Gastroesophageal sphincter (tissue), 4 donors: Measurements from ENCODE around the gene LGALSL. TPM values are rescaled to one million over a fixed set of nuclear protein-coding genes. Genes with fewer than 3 reads are reported as not detected.

Experiments used
- ATAC-seq: fragments of 150-250 bp; one replicate; pipeline ENCODE4 v1.9.1; 2016; ENCODE audit warnings: mild to moderate bottlenecking, moderate library complexity
- H3K27ac ChIP-seq, 4 donors: fragments of 200-600 bp; sonication (generic) in 3 of 4; 1 replicate in 3 of 4; 2 replicates in 1 of 4; pipeline ENCODE4 v1.5.1; 2016 to 2019
- H3K27me3 ChIP-seq: fragments of 200-600 bp; sonication (generic); one replicate; pipeline ENCODE4 v1.5.1; 2019
- H3K36me3 ChIP-seq, 2 donors: fragments of 200-600 bp; sonication (generic); one replicate each; pipeline ENCODE4 v1.5.1; 2019; ENCODE audit warnings: control low read depth in 1 of 2
- H3K4me1 ChIP-seq, 3 donors: fragments of 200-600 bp; sonication (generic); 1 replicate in 2 of 3; 2 replicates in 1 of 3; pipeline ENCODE4 v1.5.1; 2016 to 2019; ENCODE audit warnings: control low read depth in 2 of 3
- H3K4me3 ChIP-seq, 2 donors: fragments of 200-600 bp; sonication (generic); one replicate each; pipeline ENCODE4 v1.5.1; 2019; ENCODE audit warnings: mild to moderate bottlenecking in 1 of 2, moderate library complexity in 1 of 2
- H3K9me3 ChIP-seq, 3 donors: fragments of 200-600 bp; sonication (generic); one replicate each; pipeline ENCODE4 v1.5.1; 2017 to 2019; ENCODE audit warnings: control low read depth in 2 of 3
- EP300 ChIP-seq: sonication (generic); formaldehyde crosslinking; IDR thresholded peaks from one replicate; pipeline ENCODE4 v1.6.1; 2017; ENCODE audit warnings: antibody characterized with exemption, mild to moderate bottlenecking
- POLR2A ChIP-seq, 2 donors: fragments of 450-650 bp; IDR thresholded peaks; one replicate each; pipeline ENCODE4 v1.6.1; 2017; ENCODE audit warnings: antibody characterized with exemption in 2 of 2, mild to moderate bottlenecking in 2 of 2, moderate library complexity in 1 of 2
- POLR2AphosphoS5 ChIP-seq: sonication (generic); formaldehyde crosslinking; IDR thresholded peaks from one replicate; pipeline ENCODE4 v1.6.1; 2017; ENCODE audit warnings: antibody characterized with exemption
- WGBS, 2 donors: methylation state at CpG; one replicate each; pipeline ENCODE4 v1.1.5; 2018; ENCODE audit warnings: low coverage in 1 of 2; 5-methylcytosine and 5-hydroxymethylcytosine counted together
- total RNA-seq, 4 donors: library from RNA; depleted of rRNA; stranded (reverse); fragments of >200 nt; gene quantifications; one replicate each; pipeline ENCODE4 v1.1.0, GENCODE V29; 2016
- TF ChIP-seq, protein P1 (sequence below), 4 experiments: fragments of 200-600 bp in 2 of 4; fragments of 450-650 bp in 2 of 4; sonication (generic) in 1 of 4; IDR thresholded peaks; one replicate each; pipeline ENCODE4 v1.5.1; 2017 to 2019; ENCODE audit warnings: antibody characterized with exemption in 4 of 4, mild to moderate bottlenecking in 2 of 4, moderate library complexity in 2 of 4

LGALSL gene
- total RNA-seq, 4 donors from 2014 or later = 8.3 to 18.1 (median 12.8) TPM

DNA sequence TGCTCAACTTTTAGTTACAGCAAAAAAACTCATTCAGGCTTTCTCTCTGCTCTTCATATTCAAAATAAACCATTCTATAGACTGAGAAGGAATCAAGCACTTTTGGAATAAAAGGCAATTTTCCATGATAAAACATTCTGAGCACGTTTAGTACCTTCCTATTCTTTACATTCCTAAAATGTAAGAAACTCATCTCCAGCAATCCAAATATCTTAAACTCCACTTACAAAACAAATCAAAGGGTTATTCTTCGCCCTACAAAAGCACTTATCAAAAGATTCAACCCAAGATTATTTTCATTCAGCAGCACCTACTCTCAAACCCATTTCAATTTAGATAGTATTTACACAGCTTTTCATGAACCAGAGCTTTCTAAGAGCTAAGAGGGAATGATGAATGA lies 2.9 kb upstream of the LGALSL start:
- Histone ChIP-seq H3K36me3 (peaks cover 0 to under 1% of the 10 kb centered on the region in 2 donors), H3K27me3 (no peaks in the 10 kb centered on the region), H3K4me3 (no peak overlapping the region), H3K27ac (no peak overlapping the region), H3K9me3 (no peaks in the 10 kb centered on the region), H3K4me1 (peaks cover 3 to 34% (median 4%) of the 10 kb centered on the region in 3 donors)
- TF ChIP-seq POLR2AphosphoS5 (no peak), POLR2A (IDR thresholded peaks at IDR 0.05) (no peak), EP300 (no peak)
- TF ChIP-seq, protein P1, sequence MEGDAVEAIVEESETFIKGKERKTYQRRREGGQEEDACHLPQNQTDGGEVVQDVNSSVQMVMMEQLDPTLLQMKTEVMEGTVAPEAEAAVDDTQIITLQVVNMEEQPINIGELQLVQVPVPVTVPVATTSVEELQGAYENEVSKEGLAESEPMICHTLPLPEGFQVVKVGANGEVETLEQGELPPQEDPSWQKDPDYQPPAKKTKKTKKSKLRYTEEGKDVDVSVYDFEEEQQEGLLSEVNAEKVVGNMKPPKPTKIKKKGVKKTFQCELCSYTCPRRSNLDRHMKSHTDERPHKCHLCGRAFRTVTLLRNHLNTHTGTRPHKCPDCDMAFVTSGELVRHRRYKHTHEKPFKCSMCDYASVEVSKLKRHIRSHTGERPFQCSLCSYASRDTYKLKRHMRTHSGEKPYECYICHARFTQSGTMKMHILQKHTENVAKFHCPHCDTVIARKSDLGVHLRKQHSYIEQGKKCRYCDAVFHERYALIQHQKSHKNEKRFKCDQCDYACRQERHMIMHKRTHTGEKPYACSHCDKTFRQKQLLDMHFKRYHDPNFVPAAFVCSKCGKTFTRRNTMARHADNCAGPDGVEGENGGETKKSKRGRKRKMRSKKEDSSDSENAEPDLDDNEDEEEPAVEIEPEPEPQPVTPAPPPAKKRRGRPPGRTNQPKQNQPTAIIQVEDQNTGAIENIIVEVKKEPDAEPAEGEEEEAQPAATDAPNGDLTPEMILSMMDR (IDR thresholded peaks at IDR 0.05) = no peak
- WGBS, 2 donors = 85 to 89% methylated on average over 2 of the region's 2 CpGs
- ATAC-seq = no peak

DNA sequence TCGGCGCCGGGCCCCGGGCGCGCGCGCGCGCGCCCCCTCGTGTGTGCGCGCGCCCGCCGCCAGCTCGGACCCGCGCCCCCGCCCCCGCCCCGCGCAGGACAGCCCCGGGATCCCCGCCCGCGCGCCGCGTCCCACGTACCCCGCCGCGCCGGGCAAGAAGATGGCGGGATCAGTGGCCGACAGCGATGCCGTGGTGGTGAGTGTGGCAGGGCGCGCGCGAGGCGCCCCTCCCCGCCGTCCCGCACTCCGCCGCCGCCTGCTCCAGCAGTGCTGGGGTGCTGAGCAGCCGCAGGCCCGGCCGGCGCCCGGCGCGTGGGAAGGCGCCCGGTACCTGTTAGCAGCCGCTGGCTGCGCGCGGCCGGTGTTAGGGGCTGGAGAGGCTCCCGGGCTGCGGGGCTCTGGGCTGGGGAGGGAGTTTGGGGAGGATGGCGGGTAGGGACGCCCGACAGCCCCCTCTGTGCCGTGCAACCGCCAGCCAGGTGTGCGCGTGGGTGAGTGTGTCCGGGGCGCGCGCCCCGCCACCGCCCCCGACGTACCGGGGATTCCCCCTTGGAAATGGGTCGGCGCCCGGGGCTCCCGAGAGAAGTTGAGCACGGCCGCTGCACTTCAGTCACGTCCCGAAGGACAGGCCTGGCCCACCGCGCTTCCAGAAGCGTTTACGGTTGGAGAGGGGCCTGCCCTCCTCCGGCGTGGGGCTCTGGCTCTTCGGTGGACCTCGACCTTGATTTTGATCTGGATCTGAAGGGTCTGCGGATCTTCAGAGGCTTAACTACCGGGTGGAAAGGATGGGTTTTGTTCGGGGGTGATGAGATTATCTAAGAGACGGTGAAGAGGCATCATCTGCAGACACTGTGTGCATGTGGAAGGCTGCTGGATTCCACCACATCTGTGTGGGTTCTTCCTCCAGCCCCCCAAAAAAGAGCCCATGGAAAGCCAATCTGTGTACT lies 697 bp downstream of the LGALSL start:
- Histone ChIP-seq H3K4me1 (peaks cover 3 to 26% (median 4%) of the 10 kb centered on the region in 3 donors), H3K27ac (peak overlapping the region; percentile 95 to 99 (median 97)), H3K36me3 (peaks cover 0 to 32% of the 10 kb centered on the region in 2 donors), H3K9me3 (no peaks in the 10 kb centered on the region), H3K4me3 (peak overlapping the region; percentile 73 to 90), H3K27me3 (no peaks in the 10 kb centered on the region)
- peak; percentile 72 for ATAC-seq
- TF ChIP-seq, protein P1 (IDR thresholded peaks at IDR 0.05) = no peak
- no peak for TF ChIP-seq POLR2AphosphoS5
- no peak for TF ChIP-seq POLR2A (IDR thresholded peaks at IDR 0.05)
- TF ChIP-seq EP300 = no peak
- no CpG with 5 or more reads among the region's 103 CpGs for WGBS, 2 donors

DNA sequence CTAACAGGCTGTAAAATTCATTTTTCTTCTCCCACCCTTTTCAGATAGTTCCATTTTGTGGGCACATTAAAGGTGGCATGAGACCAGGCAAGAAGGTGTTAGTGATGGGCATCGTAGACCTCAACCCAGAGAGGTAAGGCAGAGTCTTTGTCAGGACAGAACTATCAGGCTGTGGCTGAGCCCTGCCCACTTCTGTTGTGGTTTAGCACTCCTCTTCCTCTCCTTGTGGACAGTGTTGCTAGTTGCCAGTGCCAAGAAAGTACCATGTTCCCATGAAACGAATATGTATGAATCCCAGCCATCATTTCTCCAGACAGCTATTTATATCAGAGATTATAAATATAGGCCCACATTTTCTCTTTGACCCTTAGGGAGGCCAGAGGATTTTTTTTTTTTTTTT lies 1.6 kb downstream of the LGALSL start:
- no peaks in the 10 kb centered on the region for H3K9me3 ChIP-seq
- H3K4me1 ChIP-seq = peaks cover 3 to 26% (median 4%) of the 10 kb centered on the region in 3 donors
- TF ChIP-seq POLR2AphosphoS5 = no peak
- TF ChIP-seq EP300 = no peak
- TF ChIP-seq POLR2A (IDR thresholded peaks at IDR 0.05) = no peak
- TF ChIP-seq, protein P1 (IDR thresholded peaks at IDR 0.05) = no peak
- WGBS, 2 donors = 62 to 67% methylated on average over 2 of the region's 2 CpGs
- peak overlapping the region in 3 of 4 donors; percentile 12 to 99 (median 96) for H3K27ac ChIP-seq
- H3K27me3 ChIP-seq = no peaks in the 10 kb centered on the region
- H3K36me3 ChIP-seq = peaks cover 0 to 37% of the 10 kb centered on the region in 2 donors
- peak overlapping the region in 1 of 2 donors; percentile 73 for H3K4me3 ChIP-seq
- no peak for ATAC-seq

DNA sequence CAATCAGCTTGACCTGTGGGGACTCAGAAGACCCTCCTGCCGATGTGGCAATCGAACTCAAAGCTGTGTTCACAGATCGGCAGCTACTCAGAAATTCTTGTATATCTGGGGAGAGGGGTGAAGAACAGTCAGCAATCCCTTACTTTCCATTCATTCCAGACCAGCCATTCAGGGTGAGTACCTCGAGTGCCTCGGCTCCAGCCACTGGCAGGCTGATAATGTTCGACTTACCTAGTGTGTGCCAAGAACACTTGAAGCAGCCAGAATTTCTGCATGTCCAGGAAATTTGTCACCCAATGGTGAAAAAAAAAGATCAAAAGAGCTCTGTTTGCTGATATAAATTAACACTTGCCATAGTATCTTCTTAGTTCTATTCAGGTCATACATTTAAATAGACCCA lies 2.3 kb downstream of the LGALSL start:
- H3K9me3 ChIP-seq = no peaks in the 10 kb centered on the region
- peaks cover 0 to 39% of the 10 kb centered on the region in 2 donors for H3K36me3 ChIP-seq
- peaks cover 3 to 26% (median 4%) of the 10 kb centered on the region in 3 donors for H3K4me1 ChIP-seq
- no peak overlapping the region for H3K27ac ChIP-seq
- no peak for TF ChIP-seq EP300
- TF ChIP-seq, protein P1 (IDR thresholded peaks at IDR 0.05) = no peak
- TF ChIP-seq POLR2AphosphoS5 = no peak
- TF ChIP-seq POLR2A (IDR thresholded peaks at IDR 0.05) = no peak
- no peaks in the 10 kb centered on the region for H3K27me3 ChIP-seq
- WGBS, 2 donors = 82 to 94% methylated on average over 2 to 6 of the region's 6 CpGs
- ATAC-seq = no peak
- no peak overlapping the region for H3K4me3 ChIP-seq

DNA sequence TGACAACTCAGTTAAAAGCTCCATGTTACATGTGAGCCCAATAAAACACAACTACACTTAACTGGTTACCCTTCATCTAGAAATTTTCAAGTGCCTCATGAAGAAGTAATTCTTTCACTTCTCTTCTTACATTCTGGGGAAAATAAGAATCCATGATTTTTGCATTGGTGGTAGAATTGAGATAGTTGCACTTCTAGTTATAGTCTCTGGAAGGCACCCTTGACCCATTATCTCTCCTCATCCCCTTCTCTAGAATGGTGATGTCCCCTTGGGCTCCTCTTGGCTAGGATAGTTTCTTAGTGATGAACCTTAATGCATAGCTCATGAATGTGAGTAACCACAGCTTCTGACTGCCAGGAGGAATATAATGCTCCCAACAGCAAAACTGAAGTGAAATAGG lies 3.6 kb downstream of the LGALSL start:
- ATAC-seq = no peak
- H3K36me3 ChIP-seq = peaks cover 0 to 39% of the 10 kb centered on the region in 2 donors
- no peak overlapping the region for H3K4me3 ChIP-seq
- H3K9me3 ChIP-seq = no peaks in the 10 kb centered on the region
- H3K27me3 ChIP-seq = no peaks in the 10 kb centered on the region
- TF ChIP-seq EP300 = no peak
- TF ChIP-seq POLR2AphosphoS5 = no peak
- no peak for TF ChIP-seq POLR2A (IDR thresholded peaks at IDR 0.05)
- TF ChIP-seq, protein P1 (IDR thresholded peaks at IDR 0.05) = no peak
- peaks cover 3 to 25% (median 4%) of the 10 kb centered on the region in 3 donors for H3K4me1 ChIP-seq
- H3K27ac ChIP-seq = no peak overlapping the region
